Ectodermal cell (in vitro differentiated cells): ENCODE measurements around the gene SPOCK3.

Experiments used
- H3K27ac ChIP-seq: 2 replicates; pipeline ENCODE4 v1.7.0; 2013; ENCODE audit warnings: mild to moderate bottlenecking, low read depth, low read length; ENCODE audit not compliant: insufficient read depth, poor library complexity, severe bottlenecking
- H3K27me3 ChIP-seq: 2 replicates; pipeline ENCODE4 v1.7.0; 2013; ENCODE audit warnings: mild to moderate bottlenecking, low read length; ENCODE audit not compliant: insufficient read depth, control insufficient read depth, poor library complexity, severe bottlenecking
- H3K36me3 ChIP-seq: one replicate; pipeline ENCODE4 v1.7.0; 2013; ENCODE audit warnings: low read length; ENCODE audit not compliant: control insufficient read depth, insufficient read depth
- H3K4me1 ChIP-seq: one replicate; pipeline ENCODE4 v1.7.0; 2013; ENCODE audit warnings: low read length; ENCODE audit not compliant: control insufficient read depth, insufficient read depth
- H3K4me3 ChIP-seq: 2 replicates; pipeline ENCODE4 v1.7.0; 2013; ENCODE audit warnings: low read depth, low read length, control low read depth; ENCODE audit not compliant: insufficient read depth
- H3K9me3 ChIP-seq: 2 replicates; pipeline ENCODE4 v1.7.0; 2013; ENCODE audit warnings: mild to moderate bottlenecking, low read length, moderate library complexity; ENCODE audit not compliant: control insufficient read depth
- WGBS, 2 experiments: methylation state at CpG; one replicate each; pipeline ENCODE4 v1.1.7; 2013; ENCODE audit warnings: missing lambda C conversion rate in 2 of 2; 5-methylcytosine and 5-hydroxymethylcytosine counted together

Gene SPOCK3

GRCh38 chr4:167023364-167023925 is 210.8 kb downstream of the SPOCK3 start:
- 76 to 78% methylated on average over 3 to 4 of the region's 4 CpGs for WGBS, 2 experiments

GRCh38 chr4:167021545-167022155 is 212.6 kb downstream of the SPOCK3 start:
- 30 to 39% methylated on average over 10 of the region's 11 CpGs for WGBS, 2 experiments
- no peaks in the 10 kb centered on the region for H3K9me3 ChIP-seq
- H3K4me3 ChIP-seq, result no peak overlapping the region

More at GRCh38 chr4:167023364-167023925, 210.8 kb downstream of the SPOCK3 start:
- H3K36me3 ChIP-seq, result no peaks in the 10 kb centered on the region
- H3K9me3 ChIP-seq, result no peaks in the 10 kb centered on the region
- H3K27ac ChIP-seq, result no peak overlapping the region
- no peak overlapping the region for H3K4me3 ChIP-seq
- no peaks in the 10 kb centered on the region for H3K27me3 ChIP-seq
- H3K4me1 ChIP-seq, result no peaks in the 10 kb centered on the region

GRCh38 chr4:167020410-167020809 is 213.9 kb downstream of the SPOCK3 start:
- no peaks in the 10 kb centered on the region for H3K9me3 ChIP-seq
- no peak overlapping the region for H3K4me3 ChIP-seq
- no peaks in the 10 kb centered on the region for H3K36me3 ChIP-seq
- no peaks in the 10 kb centered on the region for H3K27me3 ChIP-seq
- no peak overlapping the region for H3K27ac ChIP-seq
- 56 to 57% methylated on average over 1 of the region's 1 CpG for WGBS, 2 experiments
- no peaks in the 10 kb centered on the region for H3K4me1 ChIP-seq

More at GRCh38 chr4:167021545-167022155, 212.6 kb downstream of the SPOCK3 start:
- Histone ChIP-seq H3K27ac (no peak overlapping the region), H3K4me1 (no peaks in the 10 kb centered on the region), H3K36me3 (no peaks in the 10 kb centered on the region), H3K27me3 (no peaks in the 10 kb centered on the region)

GRCh38 chr4:167014944-167015343 is 219.3 kb downstream of the SPOCK3 start:
- H3K4me1 ChIP-seq, result no peaks in the 10 kb centered on the region
- H3K27ac ChIP-seq, result no peak overlapping the region

GRCh38 chr4:167003326-167003725 is 231.0 kb downstream of the SPOCK3 start:
- 91 to 95% methylated on average over 4 of the region's 4 CpGs for WGBS, 2 experiments
- H3K36me3 ChIP-seq, result no peaks in the 10 kb centered on the region
- no peaks in the 10 kb centered on the region for H3K9me3 ChIP-seq
- no peak overlapping the region for H3K27ac ChIP-seq
- no peaks in the 10 kb centered on the region for H3K4me1 ChIP-seq
- no peaks in the 10 kb centered on the region for H3K27me3 ChIP-seq
- H3K4me3 ChIP-seq, result no peak overlapping the region

More at GRCh38 chr4:167014944-167015343, 219.3 kb downstream of the SPOCK3 start:
- H3K4me3 ChIP-seq, result no peak overlapping the region
- no peaks in the 10 kb centered on the region for H3K36me3 ChIP-seq
- no peaks in the 10 kb centered on the region for H3K27me3 ChIP-seq
- no peaks in the 10 kb centered on the region for H3K9me3 ChIP-seq

GRCh38 chr4:167000141-167000852 is 234.0 kb downstream of the SPOCK3 start:
- no peak overlapping the region for H3K27ac ChIP-seq
- no peaks in the 10 kb centered on the region for H3K9me3 ChIP-seq
- no peaks in the 10 kb centered on the region for H3K27me3 ChIP-seq
- H3K4me1 ChIP-seq, result no peaks in the 10 kb centered on the region
- H3K36me3 ChIP-seq, result no peaks in the 10 kb centered on the region
- 92 to 99% methylated on average over 4 of the region's 4 CpGs for WGBS, 2 experiments
- no peak overlapping the region for H3K4me3 ChIP-seq

GRCh38 chr4:166996216-166996615 is 238.1 kb downstream of the SPOCK3 start:
- Histone ChIP-seq H3K9me3 (no peaks in the 10 kb centered on the region), H3K27ac (no peak overlapping the region), H3K4me1 (no peaks in the 10 kb centered on the region), H3K27me3 (no peaks in the 10 kb centered on the region), H3K36me3 (no peaks in the 10 kb centered on the region), H3K4me3 (no peak overlapping the region)
- 93 to 100% methylated on average over 1 of the region's 1 CpG for WGBS, 2 experiments

GRCh38 chr4:166994686-166995085 is 239.6 kb downstream of the SPOCK3 start:
- Histone ChIP-seq H3K4me3 (no peak overlapping the region), H3K27ac (no peak overlapping the region), H3K27me3 (no peaks in the 10 kb centered on the region), H3K36me3 (no peaks in the 10 kb centered on the region), H3K9me3 (no peaks in the 10 kb centered on the region), H3K4me1 (no peaks in the 10 kb centered on the region)

GRCh38 chr4:166991006-166991561 is 243.2 kb downstream of the SPOCK3 start:
- H3K36me3 ChIP-seq, result no peaks in the 10 kb centered on the region
- H3K4me1 ChIP-seq, result no peaks in the 10 kb centered on the region
- no peaks in the 10 kb centered on the region for H3K27me3 ChIP-seq
- no peak overlapping the region for H3K27ac ChIP-seq
- no peaks in the 10 kb centered on the region for H3K9me3 ChIP-seq
- WGBS, 2 experiments, result 87 to 90% methylated on average over 3 of the region's 3 CpGs
- no peak overlapping the region for H3K4me3 ChIP-seq

- no peaks in the 10 kb centered on the region for H3K4me1 ChIP-seq
- 77 to 84% methylated on average over 1 of the region's 1 CpG for WGBS, 2 experiments
- H3K27ac ChIP-seq, result no peak overlapping the region
- H3K36me3 ChIP-seq, result no peaks in the 10 kb centered on the region
- H3K4me3 ChIP-seq, result no peak overlapping the region
- no peaks in the 10 kb centered on the region for H3K27me3 ChIP-seq
- no peaks in the 10 kb centered on the region for H3K9me3 ChIP-seq
These were observed 244.4 kb downstream of the SPOCK3 start for GRCh38 chr4:166989886-166990285.
